Measurements from ENCODE around the gene GTSE1.

GRCh38 chr22:46331496-46331895, 34.8 kb downstream of the GTSE1 start:
- TF ChIP-seq CTCF (conservative IDR thresholded peaks at IDR 0.05; ENCODE audit: low read depth, low read length) (no peak), EZH2phosphoT487 (IDR thresholded peaks at IDR 0.05; ENCODE audit: borderline replicate concordance, low read length) (no peak)
